ENCODE results near the gene DNTTIP2.
"Not testable (repeated sequence)": the region's sequence is repeated elsewhere in the genome, so short reads cannot be mapped to it uniquely, and the experiment has no call there.

The DNTTIP2 gene, protein sequence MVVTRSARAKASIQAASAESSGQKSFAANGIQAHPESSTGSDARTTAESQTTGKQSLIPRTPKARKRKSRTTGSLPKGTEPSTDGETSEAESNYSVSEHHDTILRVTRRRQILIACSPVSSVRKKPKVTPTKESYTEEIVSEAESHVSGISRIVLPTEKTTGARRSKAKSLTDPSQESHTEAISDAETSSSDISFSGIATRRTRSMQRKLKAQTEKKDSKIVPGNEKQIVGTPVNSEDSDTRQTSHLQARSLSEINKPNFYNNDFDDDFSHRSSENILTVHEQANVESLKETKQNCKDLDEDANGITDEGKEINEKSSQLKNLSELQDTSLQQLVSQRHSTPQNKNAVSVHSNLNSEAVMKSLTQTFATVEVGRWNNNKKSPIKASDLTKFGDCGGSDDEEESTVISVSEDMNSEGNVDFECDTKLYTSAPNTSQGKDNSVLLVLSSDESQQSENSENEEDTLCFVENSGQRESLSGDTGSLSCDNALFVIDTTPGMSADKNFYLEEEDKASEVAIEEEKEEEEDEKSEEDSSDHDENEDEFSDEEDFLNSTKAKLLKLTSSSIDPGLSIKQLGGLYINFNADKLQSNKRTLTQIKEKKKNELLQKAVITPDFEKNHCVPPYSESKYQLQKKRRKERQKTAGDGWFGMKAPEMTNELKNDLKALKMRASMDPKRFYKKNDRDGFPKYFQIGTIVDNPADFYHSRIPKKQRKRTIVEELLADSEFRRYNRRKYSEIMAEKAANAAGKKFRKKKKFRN

GRCh38 chr1:93878889-93879586, at the start of gene DNTTIP2:
DNTTIP2 (minus strand) TSS chr1:93879206; CDS start chr1:93879148, 58 bp downstream.
- in situ Hi-C loops (cut with MboI; ENCODE audit: low sequenced_read_pairs) = no loop called here

- in situ Hi-C loops (cut with MboI; ENCODE audit: low sequenced_read_pairs) = no loop called here
Observed at GRCh38 chr1:93925206-93925605, 46.2 kb upstream of the DNTTIP2 start.

DNA sequence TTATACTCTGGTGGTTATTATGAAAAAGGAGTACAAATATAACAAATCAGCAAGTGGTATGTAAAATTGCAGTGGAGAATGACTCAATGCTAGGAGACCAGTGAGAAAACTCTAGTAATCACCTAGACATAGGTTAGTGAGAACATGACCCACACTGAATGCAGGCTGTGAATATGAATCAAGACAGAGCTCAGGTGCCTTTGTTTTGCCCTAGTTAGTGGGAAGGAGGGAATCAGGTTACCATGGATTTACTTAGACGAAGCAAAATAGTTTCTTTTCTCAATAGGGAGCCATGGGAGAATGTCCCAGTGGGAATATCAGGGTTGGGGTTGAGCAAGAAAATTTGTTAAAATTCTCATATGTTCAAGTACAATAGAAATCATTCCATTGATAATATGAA, 40.8 kb upstream of the DNTTIP2 start:
- in situ Hi-C loops (cut with MboI; ENCODE audit: low sequenced_read_pairs) = no loop called here

- in situ Hi-C loops (cut with MboI; ENCODE audit: low sequenced_read_pairs) = no loop called here
Observed at GRCh38 chr1:93917302-93917701, 38.3 kb upstream of the DNTTIP2 start.

GRCh38 chr1:93910880-93911279, 31.9 kb upstream of the DNTTIP2 start:
- in situ Hi-C loops (cut with MboI; ENCODE audit: low sequenced_read_pairs) = not testable (repeated sequence)

- in situ Hi-C loops (cut with MboI; ENCODE audit: low sequenced_read_pairs) = no loop called here
Observed at GRCh38 chr1:93910305-93910704, 31.3 kb upstream of the DNTTIP2 start.

DNA sequence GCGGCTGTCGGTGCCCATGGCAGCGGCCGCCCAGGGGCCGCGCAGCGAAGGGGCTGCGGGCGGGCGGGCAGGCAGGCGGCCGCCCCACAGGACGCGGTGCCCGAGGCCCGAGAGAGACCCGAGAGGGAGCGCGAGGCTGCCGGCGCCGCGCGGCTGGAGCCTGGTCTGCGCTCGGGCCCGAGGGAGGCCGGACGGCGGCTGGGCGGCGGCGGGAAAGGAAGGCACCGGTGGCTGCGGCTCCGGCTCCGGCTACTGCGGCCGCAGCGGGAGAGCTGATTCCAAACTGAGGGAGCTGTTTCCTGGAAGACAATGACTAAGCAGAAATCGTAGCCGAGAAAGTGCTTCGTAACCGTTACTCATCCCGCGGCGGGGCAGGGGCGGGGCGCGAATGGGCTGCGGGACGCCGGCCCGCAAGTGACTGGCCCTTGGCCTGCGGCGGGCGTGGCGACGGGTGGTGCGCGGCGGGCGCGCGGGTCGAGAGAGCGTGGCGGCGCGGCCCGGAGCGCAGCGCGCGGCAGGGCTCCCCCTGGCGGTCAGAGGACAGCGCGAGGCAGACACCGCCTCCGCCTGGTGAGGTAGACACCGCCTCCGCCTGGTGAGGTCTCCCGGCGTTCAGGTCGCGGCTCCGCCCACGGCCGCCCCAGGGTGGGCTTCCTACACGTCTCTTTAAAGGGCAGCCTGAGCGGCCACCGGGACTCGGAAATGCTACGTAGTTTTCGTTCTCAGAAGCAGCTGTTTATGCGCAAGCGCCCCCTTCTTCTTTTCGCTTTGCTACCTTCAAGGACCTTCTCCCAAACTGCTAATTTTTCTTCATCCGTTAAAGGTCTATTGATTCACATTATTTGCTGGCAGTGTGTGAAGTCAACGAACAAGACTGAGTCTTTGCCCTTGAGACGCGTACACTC, 30.4 kb upstream of the DNTTIP2 start, which contains the start of gene GCLM:
GCLM (minus strand) TSS at position 285 of the 905 bp plus-strand sequence; CDS start at position 18, 267 bp downstream.
- in situ Hi-C loops (cut with MboI; ENCODE audit: low sequenced_read_pairs) = no loop called here

DNA sequence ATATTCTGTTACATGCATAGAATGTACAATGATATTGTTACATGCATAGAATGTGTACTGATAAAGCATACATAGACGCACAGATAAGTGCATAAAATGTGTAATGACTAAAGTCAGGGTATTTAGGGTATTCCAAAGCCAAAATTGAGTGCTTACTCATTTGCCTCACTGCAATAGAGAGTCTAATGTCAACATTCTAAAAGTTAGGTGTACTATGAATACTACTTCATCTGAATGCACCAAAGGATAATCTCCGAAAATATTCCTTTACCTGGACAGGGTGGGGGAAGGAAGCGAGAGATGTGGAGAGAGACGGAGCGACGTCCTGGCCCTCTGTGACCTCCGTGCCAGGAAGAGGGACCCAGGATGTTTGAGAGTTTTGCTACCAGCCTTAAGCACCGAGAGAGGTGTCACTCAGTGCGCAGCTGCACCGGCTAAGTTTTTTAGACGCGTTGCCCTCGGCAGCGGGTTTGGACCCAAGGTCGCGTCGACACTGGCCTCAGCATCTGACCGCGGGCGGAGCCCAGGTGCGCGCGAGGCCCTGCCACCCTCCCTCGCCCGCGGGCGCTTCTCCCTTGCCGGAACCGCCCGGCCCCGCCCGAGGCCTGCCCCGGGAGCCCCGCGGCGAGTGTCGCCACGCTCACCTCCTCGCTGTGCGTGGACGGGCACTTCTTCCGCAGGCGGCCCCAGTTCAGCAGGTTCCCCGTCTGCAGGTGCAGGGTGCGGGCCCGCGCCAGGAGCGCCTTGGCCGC, 29.6 kb upstream of the DNTTIP2 start:
- in situ Hi-C loops (cut with MboI; ENCODE audit: low sequenced_read_pairs) = no loop called here

DNA sequence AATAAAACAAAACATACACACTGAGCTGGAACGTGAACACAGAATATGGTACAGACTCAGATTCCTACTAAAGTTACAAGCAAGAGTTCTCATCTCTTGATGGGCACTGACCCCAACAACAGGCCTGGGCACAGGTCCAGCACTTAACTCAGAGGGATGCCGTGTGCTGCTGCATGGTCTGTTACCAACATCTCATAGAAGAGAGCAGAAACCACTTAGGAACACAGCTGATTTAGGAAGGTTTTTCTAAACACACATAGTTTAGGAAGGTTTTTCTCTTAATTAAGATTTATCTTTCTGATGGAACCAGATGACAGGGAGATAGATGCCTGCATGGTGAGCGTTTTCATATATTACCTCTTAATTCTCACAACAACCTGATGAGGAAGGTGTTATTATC, 28.7 kb upstream of the DNTTIP2 start:
- in situ Hi-C loops (cut with MboI; ENCODE audit: low sequenced_read_pairs) = no loop called here

DNA sequence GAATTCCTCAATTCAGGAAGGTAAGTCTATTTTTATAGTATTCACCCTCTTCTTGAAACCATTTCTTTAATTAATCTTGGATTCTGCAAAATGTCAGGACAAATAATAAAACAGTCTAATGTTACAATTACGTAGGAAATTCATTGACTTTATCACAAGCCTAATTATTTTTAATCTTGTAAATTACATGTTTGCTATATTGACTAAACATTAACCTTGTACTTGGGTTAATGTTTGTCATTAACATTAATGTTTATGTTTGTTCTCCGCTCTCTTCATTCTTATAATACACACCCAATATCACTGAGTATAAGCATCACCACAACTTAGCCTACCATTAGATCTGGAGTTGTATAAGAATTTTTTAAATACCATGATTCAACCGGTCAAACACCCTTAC, 27.5 kb upstream of the DNTTIP2 start:
- in situ Hi-C loops (cut with MboI; ENCODE audit: low sequenced_read_pairs) = no loop called here

GRCh38 chr1:93905734-93906133, 26.7 kb upstream of the DNTTIP2 start:
- in situ Hi-C loops (cut with MboI; ENCODE audit: low sequenced_read_pairs) = no loop called here

DNA sequence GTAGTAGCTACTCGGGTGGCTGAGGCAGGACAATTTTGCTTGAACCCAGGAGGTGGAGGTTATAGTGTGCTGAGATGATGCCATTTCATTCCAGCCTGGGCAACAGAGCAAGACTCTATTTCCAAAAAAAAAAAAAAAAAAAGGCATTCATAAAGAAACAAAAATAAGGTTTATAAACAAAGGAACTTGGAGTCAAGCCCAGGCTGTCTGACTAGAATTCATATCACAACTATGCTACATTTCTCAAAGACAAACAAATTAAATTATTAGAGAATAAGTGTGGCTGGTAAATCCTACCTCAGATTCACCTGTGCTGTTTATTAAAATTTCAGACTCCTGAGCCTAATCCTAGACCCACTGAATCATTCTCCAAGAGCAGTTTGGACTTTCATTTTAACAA, 26.0 kb upstream of the DNTTIP2 start:
- in situ Hi-C loops (cut with MboI; ENCODE audit: low sequenced_read_pairs) = no loop called here

DNA sequence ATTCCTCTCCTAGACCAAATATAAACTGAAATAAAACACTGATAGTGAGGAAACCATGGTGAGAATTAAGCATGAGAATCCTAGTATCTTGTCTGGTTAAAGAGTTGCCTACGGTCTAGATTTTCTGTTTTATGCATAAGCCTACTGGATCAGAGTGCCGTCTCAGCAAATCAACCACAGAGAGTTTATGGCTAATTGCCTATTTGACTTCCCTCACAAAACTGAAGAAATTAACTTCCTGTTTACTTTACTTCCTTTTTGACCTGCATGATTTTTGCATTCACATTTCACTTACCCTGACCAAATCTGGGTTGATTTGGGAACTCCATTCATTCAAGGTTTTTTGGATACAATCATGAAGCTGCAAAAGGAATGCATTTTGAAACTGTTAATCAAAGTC, 25.2 kb upstream of the DNTTIP2 start:
- in situ Hi-C loops (cut with MboI; ENCODE audit: low sequenced_read_pairs) = no loop called here

- in situ Hi-C loops (cut with MboI; ENCODE audit: low sequenced_read_pairs) = no loop called here
Observed at GRCh38 chr1:93900723-93901504, 21.9 kb upstream of the DNTTIP2 start.

GRCh38 chr1:93899543-93900207, 20.7 kb upstream of the DNTTIP2 start:
- in situ Hi-C loops (cut with MboI; ENCODE audit: low sequenced_read_pairs) = no loop called here

DNA sequence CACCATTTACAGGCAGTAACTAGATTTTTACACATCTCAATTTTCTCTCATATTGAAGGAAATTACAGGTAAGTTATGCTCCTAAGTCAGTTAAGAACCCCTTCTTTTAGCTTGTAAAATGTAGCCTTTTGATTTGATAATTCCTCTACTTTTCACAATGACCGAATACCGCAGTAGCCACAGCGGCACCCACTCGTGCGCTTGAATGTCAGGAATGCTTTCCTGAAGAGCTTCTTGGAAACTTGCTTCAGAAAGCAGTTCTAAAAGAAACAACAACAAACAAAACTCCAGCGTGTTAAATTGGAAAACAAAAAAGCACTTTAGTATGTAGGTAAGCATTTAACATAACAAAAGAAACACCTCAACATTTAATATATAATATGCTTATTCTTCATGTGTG, 9.9 kb upstream of the DNTTIP2 start:
- in situ Hi-C loops (cut with MboI; ENCODE audit: low sequenced_read_pairs) = no loop called here

DNA sequence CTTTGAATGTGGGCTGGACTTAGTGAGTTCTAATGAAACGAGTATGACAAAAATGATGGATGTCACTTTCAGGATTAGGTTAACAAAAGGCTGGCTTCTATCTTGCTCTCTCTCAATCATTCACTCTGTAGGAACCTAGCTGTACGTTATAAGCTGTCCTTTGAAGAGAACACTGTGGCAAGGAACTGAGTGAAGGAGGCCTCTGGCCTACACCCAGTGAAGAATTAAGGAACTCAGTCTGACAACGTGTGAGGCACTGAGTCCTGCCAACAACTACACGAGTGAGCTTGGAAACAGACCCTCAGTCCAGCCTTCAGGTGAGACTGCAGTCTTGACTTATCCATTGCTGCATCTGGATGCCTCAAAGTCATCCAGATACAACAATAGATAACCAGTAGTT, 3.3 kb upstream of the DNTTIP2 start:
- in situ Hi-C loops (cut with MboI; ENCODE audit: low sequenced_read_pairs) = no loop called here

GRCh38 chr1:93880731-93881130, 1.7 kb upstream of the DNTTIP2 start:
- in situ Hi-C loops (cut with MboI; ENCODE audit: low sequenced_read_pairs) = no loop called here

All from HL-60/S4 treated with phorbol 12-myristate 13-acetate at 8.2 ng/mL for 4 days and 3 days (cell line).